ENCODE results near the gene BSND.

The BSND gene

GRCh38 chr1:54994355-54994990, 4.3 kb upstream of the BSND start:
- DNase-seq = no peak

DNA sequence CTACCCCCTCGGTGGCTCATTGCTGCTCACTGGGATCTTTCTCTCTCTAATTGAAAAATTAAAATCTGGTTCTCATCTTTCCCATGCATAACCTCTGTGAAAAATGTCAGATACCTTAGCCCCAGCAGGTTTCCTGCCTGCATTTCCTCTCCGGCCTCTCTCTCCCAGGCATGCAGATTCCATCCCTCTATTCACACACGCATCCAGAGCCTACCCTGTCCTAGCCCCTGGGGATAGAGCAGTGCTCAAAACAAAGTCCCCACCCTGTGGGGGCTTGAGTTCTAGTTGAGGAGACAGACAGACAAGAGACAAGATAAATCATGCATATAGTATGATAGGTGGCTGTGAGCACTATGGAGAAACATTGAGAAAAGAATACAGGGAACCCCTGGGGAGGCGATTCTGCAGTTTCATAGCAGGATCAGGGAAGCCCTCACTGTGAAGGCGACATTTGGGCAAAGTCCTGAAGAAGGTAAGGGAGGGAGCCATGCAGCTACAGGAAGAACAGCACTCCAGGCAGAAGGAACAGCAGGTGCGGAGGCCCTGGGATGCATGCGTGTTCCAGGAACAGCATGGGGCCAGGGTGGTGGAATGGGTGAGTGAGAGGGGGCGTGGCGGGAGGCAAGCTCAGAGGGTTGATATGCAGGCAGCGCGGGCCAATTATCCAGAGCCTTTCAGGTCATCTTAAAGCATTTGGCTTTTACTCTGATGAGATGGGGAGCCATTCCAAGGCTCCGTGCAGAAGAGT, 3.5 kb upstream of the BSND start:
- no peak for DNase-seq

DNA sequence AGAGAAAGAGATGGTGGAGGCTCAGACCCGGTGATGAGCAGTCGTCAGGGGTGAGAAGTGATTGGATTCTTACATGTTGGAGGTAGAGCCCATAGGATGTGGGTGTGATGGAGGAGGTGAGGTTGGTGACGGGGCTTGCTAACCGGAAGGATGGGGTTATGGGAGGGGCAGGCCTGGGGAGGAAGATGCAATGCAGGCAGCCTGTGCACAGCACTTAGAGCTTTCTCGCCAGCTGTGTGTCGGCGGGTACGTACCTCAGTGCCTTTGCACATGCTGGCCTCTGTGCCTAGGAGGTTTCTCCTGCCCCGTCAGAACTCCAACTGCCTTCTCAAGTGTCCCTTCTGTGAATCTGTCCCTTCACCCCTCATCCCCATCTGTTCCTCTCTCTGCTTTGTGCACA, 2.9 kb upstream of the BSND start:
- no peak for DNase-seq

GRCh38 chr1:54996359-54996868, 2.3 kb upstream of the BSND start:
- no peak for DNase-seq

DNA sequence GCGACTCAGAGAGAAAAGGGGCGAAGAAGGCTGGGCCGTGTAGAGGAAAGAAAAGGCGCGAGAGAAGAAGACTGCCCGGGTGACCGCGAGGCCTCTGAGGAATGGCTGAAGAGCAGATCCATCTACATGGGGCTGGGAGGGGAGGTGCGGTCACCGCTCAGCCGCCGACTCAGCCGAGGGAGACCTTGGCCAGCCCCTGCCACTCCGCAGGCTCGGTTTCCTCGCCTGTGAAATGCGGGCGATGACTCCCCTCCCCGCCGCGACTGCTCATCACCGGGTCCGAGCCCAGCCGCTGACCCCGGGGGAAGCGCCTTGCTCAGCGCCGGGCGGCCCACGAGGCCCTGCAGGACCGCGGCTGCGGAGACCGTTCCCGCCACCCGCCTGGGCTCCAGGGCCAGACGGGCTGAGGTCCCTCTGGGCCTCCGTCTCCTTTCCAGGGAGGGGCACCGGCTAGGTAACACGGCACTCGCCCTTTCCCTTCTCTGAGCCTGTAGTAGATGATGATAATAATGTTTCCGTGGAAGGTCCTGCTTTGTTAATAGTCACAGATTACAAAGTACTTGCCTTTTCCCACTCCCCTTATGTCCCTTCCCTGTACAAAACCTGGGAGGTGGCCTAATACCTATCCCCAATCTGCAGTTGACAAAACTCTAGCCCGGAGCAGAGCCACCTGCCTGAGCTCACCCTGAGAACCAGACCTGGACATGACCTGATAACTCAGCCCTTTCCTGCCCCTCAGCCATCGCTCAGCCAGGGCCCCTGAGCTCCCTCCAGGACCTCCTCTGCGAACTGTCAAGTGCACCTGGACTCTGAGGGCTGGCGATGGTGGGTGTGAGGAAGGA, 1.6 kb upstream of the BSND start:
- no peak for DNase-seq

DNA sequence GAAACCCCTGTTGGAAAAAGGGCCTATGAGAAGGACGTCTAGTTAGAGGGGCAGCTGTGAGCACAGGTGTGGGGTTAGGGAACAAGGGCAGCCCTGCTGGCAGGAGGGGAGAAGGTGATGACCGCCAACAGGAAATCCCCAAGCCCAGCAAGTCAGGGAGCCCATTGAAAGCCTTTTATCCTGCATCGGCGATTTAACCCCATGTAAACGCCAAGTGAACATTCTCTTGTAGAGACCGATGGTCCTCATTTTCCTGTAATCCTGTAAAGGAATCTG, 1.1 kb upstream of the BSND start:
- DNase-seq = no peak

- no peak for DNase-seq
Measured at GRCh38 chr1:54998100-54998499, 633 bp upstream of the BSND start.

DNA sequence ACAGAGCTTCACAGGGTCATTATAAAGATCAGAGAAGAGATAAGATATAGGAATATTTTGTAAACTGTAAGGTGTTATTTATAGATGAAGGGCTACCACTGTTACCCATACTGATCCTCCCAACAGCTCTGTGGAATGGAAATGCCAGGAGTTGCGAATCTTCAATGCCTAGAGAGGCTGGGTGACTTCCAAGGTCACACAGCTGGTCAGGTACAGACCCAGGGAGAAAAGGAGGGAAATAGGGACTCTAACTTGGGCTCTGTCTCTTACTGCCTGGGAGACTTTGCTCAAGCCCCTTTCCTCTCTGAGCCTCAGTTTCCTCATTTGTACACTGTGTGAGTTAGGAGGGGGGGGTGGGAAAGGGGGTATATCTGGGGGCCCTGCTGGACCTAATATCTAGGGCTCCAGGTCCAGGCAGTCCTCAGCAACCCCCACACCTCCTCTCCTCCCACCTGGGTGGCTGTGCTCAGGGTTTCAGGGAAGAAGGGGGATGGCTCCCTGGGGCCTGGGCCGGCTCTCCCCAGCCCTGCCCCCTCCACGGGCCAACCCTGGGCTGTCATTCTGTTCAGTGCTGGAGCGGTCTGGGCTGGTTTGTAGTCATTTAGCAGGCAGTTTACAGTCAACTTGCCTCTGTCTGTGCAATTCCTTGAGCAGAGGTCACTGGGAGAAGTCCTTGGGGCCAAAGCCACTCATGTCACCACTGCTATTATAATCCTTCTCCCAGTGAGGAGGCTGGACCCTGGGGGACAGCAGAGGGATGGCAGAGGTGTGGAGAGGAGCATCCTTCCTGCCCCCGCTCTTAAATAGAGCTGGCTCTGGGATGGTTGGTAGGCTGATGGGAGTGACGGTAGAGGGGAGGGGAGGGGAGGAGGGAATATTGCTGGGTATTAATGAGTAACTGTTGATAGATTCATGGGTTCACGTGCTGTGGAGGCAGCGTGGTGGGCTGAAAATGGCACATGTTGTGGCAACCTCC, 1.7 kb downstream of the BSND start:
- DNase-seq = no peak

GRCh38 chr1:55001311-55001710, 2.6 kb downstream of the BSND start:
- DNase-seq = no peak

- no peak for DNase-seq
Measured at GRCh38 chr1:55002686-55003085, 4.0 kb downstream of the BSND start.

GRCh38 chr1:55005351-55006140, 6.8 kb downstream of the BSND start:
- DNase-seq = no peak

GRCh38 chr1:55006931-55007330, 8.2 kb downstream of the BSND start:
- no peak for DNase-seq

GRCh38 chr1:55007625-55008024, 8.9 kb downstream of the BSND start:
- no peak for DNase-seq

DNA sequence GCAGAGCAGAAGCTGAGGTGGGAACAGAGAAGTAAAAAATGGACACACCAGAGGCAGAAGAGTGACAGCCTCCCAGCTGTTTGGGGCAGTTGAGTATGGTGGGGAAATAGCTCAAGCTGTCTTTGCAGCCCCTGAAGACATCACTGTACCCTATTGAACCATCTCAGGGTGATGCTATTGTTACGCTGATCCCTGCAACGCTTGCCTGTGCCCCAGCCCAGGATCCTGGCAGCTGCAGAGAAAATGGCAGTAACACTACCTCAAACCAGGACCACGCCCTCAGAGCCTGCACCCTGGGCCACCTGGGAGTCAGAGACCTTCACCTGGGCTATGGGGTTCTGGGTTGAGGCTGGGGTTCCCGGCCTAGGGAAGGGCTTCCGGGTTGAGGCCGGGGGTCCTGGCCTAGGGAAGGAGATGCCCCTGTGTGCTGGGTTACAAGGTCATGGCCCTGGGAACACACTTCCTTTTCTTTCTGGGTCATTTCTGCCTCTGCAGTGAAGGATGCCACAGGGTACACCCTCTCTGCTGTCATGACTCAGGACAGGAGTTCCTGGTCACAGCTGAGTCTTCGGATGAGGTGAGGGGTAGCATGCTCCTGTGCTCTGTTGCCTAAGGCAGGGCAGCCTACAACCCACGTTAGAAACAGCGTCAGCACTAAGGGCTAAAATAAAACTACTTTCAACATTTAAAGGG, 11.6 kb downstream of the BSND start:
- DNase-seq = no peak

DNA sequence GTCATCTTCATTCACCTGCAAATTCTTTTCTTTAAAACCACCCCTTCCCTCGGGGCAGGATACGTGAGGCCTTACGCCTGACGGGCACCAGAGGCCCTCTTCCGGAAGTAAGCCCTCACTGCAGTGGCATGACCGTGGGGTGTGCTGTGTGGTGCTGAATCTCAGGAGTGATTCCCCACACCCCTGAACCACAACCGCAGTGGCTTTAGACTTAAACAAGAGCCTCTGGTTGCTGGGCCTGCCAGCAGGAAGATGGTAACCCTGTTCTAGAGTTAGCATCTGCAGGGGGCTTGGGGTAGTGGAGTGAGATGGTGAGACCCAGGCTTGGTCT, 12.1 kb downstream of the BSND start:
- DNase-seq = no peak

- no peak for DNase-seq
Measured at GRCh38 chr1:55012661-55013060, 13.9 kb downstream of the BSND start.

GRCh38 chr1:55015123-55015522, 16.4 kb downstream of the BSND start:
- no peak for DNase-seq

DNA sequence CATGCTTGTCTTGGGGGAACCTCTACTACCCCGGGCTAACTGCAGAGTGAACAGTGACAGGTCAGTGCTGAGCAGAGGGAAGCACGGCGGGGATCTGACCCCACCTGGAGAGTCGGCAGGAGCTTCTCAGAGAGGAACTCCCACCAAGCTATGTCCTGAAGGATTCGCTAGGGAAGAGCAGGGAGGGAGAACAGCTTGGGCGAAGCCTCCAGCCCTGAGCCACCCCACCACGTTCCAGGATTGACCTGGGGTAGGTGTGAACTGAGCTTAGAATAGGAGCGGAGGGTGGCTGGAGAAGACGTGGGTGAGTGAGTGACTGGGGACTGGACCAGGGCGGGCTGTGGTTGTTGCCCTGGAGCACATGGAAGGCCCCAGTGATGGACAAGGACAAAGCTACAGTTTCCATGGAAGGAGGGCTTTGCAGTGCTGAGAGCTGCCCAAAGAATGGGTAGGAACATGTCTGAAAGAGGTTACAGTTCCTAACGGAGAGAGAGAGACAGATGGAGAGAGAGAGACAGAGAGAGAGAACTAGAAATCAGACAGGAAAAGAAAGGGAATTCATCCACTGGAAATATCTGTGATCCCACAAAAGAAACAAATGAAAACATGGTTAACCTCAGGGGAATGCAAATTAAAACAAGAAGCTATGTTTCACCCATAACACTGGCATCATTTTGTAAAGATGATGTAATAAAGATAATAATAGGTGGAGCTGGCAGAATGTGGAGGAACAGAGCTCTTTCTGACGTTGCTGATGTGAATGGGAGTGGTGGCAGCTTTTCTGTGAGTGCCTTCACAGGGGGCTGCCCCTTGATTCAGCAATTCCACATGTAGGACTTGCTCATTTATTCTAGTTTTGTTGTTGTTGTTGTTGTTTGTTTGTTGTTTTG, 17.2 kb downstream of the BSND start:
- DNase-seq = no peak

DNA sequence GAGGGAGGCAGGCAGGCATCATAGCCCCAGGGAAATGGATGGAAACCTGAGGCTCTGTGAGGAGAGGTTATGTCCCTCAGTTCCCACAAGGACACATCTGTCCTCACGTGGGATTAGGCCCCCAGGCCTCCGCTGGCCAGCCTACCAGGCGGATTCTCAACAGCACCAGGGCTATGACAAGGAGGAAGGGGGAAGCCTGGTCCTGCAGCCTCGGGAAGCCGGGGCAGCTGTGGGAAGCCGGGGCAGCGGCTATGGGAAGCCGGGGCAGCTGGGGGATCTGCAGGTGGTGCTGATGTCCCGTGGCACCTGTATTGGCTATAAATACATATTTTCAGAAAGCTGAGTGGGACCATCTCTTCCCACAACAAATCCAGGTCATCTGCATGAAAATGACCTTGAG, 19.7 kb downstream of the BSND start:
- no peak for DNase-seq

GRCh38 chr1:55021942-55022546, 23.3 kb downstream of the BSND start:
- DNase-seq = peak; percentile 58

All from NCI-H446 treated with DMSO at 0.1 percent for 48 hours (cell line).